Stimulated activated naive CD4-positive, alpha-beta T cell treated with Interleukin-2 at 50 U/mL for 16 hours (primary cell): ENCODE results near the gene NPAS4.
"Not testable (repeated sequence)": the region's sequence is repeated elsewhere in the genome, so short reads cannot be mapped to it uniquely, and the experiment has no call there.

Experiments
- DNase-seq: peaks from one replicate; lab custom pipeline; 2025; lab: John Stamatoyannopoulos, UW

Gene NPAS4

DNA sequence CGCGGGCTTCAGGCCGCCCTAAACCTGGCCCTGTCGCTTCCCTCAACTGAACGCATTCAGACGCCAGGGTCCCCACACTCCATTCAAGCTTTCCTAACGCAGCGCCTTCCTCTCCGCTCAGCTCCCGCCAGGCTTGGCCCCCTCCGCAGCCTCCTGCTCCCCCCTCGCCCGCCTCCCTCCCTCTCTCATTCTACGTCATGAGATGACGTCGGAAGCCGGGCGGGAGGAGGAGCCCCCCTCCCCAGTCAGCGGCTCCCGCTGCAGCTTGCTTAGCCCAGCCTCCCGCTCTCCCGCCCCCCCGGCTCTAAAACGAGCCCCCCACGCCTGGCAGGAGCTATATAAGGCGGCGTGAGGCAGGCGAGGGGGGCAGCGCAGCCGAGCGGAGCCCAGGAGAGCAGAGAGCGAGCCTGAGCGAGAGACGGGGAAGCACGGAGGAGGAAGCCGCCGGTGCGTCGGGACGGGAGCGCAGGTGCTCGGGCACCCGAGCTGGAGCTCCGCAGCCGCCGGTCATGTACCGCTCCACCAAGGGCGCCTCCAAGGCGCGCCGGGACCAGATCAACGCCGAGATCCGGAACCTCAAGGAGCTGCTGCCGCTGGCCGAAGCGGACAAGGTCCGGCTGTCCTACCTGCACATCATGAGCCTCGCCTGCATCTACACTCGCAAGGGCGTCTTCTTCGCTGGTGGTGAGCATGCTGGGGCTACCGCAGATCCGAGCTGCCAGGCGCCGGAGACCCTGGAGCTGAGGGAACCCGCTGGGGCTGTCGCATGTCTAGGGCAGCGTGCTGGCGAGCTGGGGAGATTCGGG, at the start of gene NPAS4:
TSS of gene NPAS4 (plus strand) at position 365 of the 806 bp plus-strand sequence. CDS start at position 510, 145 bp downstream.
- DNase-seq = no peak

DNA sequence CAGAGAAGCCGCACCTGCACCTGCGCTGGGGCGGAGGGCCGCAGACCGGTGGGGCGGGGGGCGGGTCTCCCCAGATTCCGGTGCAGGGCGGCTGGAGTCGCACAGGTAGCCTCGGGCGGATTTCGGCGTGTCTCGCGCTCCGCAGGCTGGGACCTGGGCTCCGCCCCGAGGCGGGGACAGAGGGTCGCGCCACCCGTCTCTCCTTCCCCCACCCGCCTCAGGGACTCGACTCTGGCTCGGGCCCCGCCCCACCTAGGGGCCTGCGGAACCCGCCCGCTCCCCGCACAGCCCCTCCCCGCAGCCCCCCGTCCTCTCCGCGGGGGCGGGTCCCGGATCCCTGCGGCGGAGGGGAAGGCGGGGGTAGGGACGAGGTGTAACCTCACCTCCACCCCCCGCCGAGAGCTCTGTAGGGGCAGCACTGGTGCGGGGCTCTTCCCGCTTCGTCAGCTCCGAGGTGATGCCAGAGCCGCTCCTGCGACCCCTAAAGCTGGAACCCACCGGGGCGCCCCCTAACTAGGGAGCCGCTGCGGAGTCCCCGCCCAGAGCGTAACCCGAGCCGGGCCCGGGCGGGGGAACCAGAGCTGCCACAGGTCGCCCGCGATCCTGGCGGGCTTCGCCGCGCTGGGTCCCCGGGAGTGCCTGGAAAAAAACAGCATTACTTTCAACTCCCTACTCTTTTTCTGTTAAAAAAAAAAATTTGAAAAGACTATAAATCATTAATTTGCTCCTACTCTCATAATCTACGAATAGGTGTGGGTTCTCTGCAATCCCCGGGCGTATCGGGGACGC, 49.0 kb upstream of the NPAS4 start, which contains the start of gene SLC29A2:
TSS of gene SLC29A2 (minus strand) at position 134 of the 789 bp plus-strand sequence. CDS start 169 bp downstream, outside the sequence.
- peak; percentile 74 for DNase-seq

DNA sequence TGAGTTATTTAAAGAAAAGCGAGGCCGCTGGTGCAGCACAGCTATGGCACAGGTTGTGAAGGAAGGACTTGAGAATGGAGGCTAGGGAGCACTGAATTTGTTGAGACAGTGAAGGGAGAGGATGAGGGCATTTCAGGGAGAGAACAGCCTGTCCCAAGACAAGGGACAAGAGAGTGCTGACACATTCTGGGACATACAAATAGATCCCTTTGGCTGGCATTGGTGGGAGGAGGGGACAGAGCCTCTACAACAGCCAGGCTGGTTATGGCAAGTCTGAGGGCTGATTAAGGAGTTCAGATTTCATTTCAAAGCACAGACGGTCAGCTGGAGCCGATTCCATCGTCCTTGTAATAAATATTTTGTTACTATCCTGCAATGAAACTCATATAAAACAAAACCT, 47.6 kb upstream of the NPAS4 start:
- no peak for DNase-seq

DNA sequence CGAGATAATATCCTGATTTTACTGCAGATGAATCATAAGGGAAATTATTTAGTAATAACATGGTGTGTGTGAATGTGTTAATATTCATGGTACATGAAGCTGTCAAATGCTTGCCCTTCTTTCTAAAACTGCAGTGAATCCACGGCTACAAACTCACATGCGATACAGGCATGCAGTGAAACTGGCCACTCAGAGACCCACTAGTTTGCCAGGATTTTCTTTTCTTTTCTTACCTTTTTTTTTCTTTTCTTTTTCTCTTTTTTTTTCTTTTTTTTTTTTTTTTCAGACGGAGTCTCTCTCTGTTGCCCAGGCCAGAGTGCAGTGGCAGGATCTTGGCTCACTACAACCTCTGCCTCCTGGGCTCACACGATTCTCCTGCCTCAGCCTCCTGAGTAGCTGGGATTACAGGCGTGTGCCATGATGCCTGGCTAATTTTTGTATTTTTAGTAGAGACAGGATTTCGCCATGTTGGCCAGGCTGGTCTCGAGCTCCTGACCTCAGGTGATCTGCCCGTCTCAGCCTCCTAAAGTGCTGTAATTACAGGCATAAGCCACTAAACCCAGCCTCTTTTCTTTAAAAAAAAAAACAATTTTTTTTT, 47.0 kb upstream of the NPAS4 start:
- not testable (repeated sequence) for DNase-seq

DNA sequence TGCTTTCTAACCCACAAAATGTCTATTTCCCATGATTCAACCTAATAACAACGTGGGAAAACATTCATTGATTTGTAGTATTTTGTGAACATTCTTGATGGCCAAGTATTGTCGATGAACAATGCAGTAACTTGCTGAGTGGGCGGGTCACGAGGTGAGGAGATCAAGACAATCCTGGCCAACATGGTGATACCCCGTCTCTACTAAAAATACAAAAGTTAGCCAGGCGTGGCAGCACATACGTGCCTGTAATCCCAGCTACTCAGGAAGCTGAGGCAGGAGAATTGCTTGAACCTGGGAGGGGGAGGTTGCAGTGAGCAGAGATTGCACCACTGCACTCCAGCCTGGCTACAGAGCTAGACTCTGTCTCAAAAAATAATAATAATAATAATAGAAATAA, 40.6 kb upstream of the NPAS4 start:
- DNase-seq = not testable (repeated sequence)

DNA sequence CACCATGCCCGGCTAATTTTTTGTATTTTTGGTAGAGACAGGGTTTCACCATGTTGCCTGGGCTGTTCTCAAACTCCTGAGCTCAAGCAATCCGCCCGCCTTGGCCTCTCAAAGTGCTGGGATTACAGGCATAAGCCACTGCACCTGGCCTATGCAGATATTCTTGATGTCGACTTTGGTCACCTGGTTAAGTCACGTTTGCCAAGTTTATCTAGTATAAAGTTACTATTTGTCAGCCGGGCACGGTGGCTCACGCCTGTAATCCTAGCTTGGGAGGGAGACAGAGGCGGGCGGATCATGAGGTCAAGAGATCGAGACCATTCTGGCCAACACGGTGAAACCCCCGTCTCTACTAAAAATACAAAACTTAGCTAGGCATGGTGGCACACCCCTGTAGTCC, 36.5 kb upstream of the NPAS4 start:
- not testable (repeated sequence) for DNase-seq

DNA sequence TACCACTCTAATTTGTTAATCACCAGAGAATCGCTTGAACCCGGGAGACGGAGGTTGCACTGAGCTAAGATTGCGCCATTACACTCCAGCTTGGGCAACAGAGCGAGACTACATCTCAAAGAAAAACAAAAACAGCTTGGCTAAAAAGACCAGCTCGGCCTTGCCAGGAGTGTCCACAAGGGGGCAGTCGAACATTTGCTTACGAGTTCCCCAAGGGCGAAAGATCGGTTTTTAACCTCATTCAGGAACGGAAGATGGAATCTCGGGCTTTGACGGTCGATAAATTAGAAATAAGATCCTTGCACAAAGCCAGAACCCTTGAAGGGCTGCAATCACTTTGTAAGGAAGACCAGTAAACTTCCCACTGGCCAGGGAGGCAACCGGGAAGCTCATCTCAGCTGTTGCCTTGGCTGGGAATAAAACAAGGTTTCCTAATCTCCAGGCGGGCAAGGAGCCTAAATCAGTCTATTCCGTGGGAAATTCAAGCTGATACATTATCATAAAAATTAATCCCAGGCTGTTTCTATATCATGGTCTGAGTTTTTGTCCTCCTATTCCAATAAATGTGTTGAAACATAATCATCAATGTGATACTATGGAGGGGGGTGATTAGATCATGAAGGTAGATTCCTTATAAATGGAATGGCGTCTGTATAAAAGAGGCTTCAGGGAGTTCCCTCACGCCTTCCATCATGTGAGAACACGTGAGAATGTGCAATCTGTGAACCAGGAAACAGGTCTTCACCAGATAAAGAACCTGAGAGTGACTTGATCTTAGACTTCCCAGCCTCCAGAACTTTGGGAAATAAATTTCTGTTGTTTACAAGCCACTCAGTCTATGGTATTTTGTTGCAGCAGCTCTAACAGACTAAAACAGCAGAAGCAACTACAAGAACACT, 34.4 kb upstream of the NPAS4 start:
- peak; percentile 73 for DNase-seq

DNA sequence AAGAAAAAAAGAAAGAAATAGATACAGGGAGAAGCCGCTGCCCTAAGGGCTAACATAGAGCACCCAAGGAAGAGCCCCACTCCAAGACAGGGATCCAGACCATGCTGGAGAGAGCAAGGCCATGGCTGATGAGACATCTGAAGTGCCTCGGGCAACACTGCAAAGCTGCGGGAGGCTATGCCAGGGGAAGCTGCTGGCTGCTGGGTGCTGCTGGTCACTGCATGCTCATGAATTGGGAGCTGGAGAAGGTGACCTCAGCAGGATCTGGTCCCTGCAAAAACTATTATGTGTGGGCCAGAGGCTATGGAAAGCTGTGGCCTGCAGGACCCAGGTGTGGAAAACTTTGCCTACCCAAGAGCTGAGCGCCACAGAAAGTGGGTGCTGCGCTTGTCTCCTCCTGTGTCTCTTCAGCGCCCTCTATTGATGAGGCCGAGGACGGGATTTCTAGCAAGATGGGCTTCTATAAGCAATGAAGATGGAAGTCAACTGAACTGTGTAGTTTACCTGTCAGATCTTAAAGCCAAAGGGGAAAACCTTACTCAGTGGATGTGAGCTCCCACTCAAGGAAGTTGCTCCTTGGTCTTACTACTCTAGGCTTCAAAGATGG, 32.0 kb upstream of the NPAS4 start:
- peak; percentile 61 for DNase-seq

DNA sequence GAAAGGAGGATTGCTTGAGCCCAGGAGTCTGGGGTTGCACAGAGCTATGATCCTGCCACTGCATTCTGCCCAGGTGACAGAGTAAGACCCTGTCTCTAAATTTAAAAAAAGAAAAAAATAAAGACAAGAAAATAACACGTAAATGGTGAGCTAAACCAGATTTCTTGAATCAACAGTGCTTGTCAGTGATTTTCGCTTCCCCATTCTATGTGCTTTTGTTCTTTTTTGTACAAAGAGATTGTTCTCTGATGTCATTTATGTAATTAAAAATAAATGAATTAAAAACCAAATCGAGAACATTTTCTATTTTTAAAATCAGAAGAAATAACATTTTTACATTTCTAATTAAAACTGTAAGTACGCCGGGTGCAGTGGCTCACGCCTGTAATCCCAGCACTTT, 29.5 kb upstream of the NPAS4 start:
- no peak for DNase-seq

DNA sequence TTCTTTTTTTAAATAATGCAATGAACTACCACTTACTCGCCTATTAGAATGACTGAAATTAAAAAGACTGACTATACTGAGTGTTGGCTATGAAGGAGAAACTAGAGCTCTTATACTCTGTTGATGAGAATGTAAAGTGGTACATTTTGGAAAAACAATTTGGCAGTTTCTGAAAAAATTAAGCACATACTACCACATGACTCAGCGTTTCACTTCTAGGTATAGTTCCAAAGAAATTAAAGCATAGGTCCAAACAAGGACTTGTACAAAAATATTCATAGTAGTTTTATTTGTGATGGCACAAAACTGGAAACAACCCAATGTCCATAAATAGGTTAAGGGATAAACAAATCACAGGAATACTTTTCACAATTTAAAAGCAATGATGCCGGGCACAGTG, 26.9 kb upstream of the NPAS4 start:
- DNase-seq = no peak

DNA sequence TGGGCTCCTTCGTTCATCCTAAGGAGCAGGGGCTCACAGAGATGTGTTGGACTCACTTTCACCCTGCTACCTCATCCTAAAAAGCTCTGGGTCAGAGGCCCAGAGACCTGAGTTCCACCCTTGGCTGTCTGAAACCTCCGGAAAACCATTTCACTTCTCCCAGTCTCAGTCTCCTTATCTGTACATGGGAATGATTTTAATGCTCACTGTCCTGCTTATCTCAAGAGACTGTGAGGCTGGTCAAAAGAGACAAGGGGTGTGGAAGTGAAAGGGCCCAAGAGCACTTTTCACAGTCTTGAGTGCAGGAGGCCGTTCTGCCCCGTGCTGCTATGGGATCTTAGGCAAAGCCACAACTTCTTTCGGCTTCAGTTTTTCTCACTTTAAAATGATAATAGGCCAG, 13.2 kb upstream of the NPAS4 start:
- no peak for DNase-seq

DNA sequence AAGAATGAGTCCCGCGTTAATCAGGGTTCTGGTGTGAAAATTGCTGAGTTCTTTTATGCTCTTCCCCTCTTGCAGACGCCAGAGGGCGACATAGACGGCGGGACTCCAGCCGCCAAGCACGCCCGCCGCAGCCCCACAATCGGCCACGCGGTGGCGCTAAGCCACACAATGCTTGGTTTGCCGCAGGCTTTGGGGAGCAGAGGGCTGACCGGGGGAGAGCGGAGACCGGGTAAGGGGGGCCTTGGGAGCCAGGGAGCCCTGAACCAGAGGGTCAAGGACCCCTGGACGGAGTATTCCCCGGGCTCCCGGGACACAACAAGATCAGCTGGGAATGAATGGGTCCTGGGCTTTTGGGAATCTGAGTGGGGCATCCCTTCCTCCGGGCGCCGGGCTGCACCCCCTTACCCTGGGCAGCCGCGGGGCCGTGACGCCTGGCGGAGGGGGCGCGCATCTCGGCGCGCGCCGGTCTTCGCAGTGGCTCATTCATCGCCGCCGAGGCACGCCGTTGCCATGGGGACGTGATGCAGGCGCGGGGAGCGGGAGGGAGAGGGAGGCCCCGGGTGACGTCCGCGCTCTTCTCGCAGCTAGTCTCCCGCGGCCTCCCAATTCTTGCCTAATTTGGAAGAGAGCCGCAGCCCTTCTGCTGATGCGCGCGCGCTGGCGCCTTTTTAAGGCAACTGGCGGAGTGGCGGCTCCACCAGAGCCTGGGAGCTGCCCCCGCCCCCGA, 12.2 kb upstream of the NPAS4 start:
- peak; percentile 86 for DNase-seq

DNA sequence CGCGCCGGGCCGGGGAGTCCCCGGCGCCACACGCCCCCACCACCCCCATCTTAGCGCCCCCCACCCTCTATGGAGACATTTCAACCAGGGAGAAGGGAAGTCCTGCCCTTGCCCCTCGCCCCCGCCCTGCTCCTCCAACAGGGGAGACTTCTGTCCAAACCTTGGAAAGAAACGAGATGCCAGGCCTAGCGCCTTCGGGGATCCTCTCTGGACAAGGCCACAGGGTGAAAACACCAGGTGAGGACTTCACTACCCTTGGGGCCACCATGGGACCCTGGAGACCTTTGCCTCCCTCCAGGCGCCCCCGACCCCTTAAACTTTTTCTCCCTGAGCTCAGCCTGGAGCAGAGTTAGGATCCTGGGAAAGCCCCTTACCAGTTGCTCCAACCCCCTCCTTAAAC, 11.6 kb upstream of the NPAS4 start:
- DNase-seq = no peak

DNA sequence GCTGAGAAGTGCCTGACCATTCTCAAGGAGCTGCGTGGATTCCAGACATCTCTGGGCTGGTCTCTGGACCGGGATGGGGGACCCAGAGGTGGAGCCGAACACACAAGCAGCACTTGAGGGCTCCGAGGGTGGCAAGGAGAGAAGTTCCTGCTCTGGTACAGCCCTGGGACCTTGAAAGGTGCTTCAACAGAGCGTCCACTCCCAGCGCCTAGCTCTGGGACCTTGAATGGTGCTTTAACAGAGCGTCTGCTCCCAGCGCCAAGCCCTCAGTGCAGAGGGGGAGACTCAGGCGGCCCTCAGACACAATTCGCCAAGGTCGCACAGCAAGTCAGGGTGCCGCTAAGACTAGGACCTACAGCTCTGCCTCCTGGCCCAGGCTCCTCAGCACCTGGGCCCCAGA, 10.6 kb upstream of the NPAS4 start:
- DNase-seq = no peak

DNA sequence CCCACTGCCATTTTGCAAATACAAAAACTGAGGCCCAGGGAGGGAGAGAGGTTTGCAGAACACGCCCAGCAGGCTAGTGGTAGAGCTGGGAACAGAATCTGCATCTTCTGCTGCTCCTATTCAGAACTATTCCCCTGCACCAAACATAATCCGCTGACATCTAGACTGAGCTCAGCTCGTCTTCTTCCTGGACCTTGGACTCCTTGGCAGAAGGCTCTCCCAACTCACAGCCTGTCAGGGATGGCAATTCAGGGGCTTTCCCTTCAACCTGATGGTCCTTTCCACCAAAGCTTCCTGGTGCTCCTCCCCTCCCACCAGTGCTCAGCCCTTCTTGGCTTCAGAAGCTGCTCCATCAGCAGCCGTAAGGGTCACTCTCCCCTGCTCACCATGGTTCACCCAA, 9.5 kb upstream of the NPAS4 start:
- DNase-seq = no peak

DNA sequence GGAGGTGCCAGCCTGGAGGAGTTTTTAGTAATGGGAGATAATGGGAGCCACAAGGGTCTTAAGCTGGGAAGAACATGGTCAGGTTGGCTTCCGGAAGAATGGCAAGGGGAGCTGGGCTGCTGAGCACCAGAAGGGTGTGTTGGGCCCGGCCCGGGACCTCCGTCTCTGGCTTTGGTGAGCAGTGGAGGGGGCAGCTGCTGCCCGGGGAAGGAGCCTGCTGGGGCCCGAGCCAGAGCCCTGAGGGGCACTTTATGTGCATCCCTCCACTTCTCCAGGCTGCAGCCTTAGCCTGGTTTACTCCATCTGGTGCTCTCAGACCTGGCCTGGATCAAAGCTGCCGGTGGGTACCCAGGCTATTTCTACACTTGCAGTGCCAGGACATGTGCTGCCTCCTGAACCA, 8.7 kb upstream of the NPAS4 start:
- DNase-seq = no peak

DNA sequence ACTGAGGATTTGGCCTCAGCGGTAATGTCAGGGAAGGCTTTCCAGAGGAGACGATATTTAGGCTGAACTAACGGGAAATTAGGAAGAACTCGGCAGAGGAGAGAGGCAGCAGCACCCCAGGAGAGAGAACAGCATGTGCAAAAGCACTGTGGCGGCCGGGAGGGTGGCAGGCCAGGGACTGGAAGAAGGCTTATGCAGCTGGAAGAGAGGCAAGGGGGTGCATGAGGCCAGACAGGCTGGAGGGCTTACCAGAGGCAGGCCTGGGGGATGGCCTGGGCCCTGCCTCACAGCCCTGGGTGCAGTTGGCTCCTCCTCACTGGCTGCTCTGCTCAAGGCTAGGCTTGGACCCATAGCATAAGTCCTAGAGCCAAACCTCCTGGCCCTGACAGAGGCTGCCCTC, 7.7 kb upstream of the NPAS4 start:
- DNase-seq = no peak

DNA sequence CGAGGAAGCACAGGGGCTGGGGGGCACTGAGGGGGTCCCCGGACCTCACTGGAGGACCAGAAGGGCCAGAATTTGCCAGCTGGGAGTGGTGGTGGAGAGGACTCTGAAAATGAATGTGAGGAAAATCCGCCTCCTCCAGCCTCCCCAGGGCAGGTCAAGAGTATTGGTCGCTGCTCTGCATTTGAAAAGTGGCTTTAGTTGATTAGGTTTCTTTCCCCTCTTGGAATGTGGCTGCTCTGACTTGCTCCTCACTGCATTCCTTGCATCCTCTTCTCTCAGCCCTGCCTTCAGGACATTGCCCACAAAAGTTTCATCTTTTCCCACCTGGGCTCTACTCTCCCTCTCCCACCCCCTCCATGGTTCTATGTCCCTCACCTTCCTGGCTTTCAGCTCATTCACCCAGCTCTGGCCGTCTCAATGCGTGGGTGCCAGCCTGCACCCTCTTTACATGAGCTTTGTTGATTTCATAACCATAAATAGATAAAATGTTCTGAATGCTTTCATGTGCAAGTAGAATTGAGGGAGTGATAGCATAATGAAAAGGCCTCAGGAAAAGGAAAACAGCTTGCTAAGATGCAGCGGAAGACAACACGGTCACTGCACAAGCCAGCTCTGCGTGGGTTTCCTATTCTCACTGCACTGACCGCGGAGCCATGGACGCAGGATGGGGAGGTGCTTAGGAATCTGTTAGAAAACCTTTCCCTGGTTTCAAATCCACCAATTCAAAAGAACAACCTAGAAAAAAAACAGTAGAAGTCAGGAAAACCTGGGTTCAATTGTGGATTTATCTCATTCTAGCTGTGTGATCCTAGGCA, 6.5 kb upstream of the NPAS4 start:
- DNase-seq = no peak

DNA sequence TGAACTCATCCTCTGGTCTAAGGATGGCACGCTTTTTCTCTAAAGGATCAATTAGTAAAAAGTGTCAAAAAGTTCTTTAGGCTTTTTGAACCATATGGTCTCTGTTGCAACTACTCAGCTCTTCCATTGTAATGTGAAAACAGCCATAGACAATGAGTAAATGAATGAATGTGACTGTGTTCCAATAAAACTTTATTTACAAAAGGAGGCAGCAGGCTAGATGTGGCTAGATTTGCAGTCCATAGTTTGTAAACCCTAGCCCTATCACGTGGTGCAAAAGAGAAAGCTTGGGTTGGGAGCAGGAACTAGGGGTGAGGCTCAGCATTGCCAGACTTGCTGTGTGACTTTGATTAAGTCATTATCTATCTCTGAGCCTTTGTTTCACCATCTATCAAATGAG, 5.4 kb upstream of the NPAS4 start:
- no peak for DNase-seq

DNA sequence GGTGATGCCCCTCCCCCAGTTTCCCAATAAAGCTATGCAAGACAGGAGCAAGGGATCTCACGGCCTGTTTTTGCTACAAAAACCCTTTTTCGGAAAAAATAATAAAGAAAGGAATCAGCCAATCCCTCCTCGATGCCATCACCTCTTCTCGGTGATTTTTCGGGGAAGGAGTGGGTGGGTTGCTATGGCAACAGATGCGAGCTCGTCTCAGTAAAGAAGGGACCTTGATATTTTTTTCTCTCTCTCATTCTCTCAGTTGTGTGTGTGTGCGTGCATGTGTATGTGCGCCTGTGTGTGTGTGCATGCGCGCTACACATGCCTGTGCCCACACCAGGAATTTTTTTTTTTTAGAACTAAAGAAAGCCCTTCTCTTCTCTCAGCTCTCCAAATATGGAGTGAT, 3.8 kb upstream of the NPAS4 start:
- no peak for DNase-seq
